ENCODE data around the gene CACNA2D3.

The CACNA2D3 gene

GRCh38 chr3:54909191-54909590, 786.8 kb downstream of the CACNA2D3 start:
- no peak overlapping the region for H3K9ac ChIP-seq (ENCODE audit: low read length)
- DNase-seq, result no peak
- H3K27ac ChIP-seq (ENCODE audit: low read depth, low read length), result no peak overlapping the region

GRCh38 chr3:54914180-54914579, 791.8 kb downstream of the CACNA2D3 start:
- H3K4ac ChIP-seq (ENCODE audit: low read depth, low read length), result no peak overlapping the region
- H2BK15ac ChIP-seq (replicated peaks; ENCODE audit: low read depth), result no peak overlapping the region
- no peaks in the 10 kb centered on the region for H3K4me1 ChIP-seq (ENCODE audit: control insufficient read depth, low read depth, low read length)
- no CpG with 5 or more reads among the region's 2 CpGs for WGBS (ENCODE audit: extremely low coverage, insufficient coverage, low lambda C conversion rate)
- H4K8ac ChIP-seq (ENCODE audit: low read depth, low read length), result no peak overlapping the region
- H3K79me1 ChIP-seq (ENCODE audit: low read length), result no peaks in the 10 kb centered on the region
- no peak overlapping the region for H3K9ac ChIP-seq (ENCODE audit: low read length)
- H3K36me3 ChIP-seq (ENCODE audit: control insufficient read depth, insufficient read depth, low read length), result no peaks in the 10 kb centered on the region
- H2BK5ac ChIP-seq (ENCODE audit: low read length), result no peak overlapping the region
- no peak overlapping the region for H3K4me2 ChIP-seq (ENCODE audit: low read length)
- H3K56ac ChIP-seq (ENCODE audit: low read length), result no peak overlapping the region
- no peak overlapping the region for H3K27ac ChIP-seq (ENCODE audit: low read depth, low read length)
- no peaks in the 10 kb centered on the region for H3K79me2 ChIP-seq (ENCODE audit: control insufficient read depth, insufficient read depth, low read length)
- no peak overlapping the region for H3K18ac ChIP-seq (ENCODE audit: low read length)
- H2AK5ac ChIP-seq (ENCODE audit: low read length), result no peak overlapping the region
- H3K4me3 ChIP-seq (ENCODE audit: low read length), result no peak overlapping the region
- no peak overlapping the region for H4K5ac ChIP-seq (ENCODE audit: low read length)
- no peaks in the 10 kb centered on the region for H3K27me3 ChIP-seq (ENCODE audit: insufficient read depth, low read length, poor library complexity)
- H2BK120ac ChIP-seq (ENCODE audit: low read depth, low read length), result no peak overlapping the region
- no peak overlapping the region for H3K23ac ChIP-seq (ENCODE audit: low read length)
- DNase-seq, result no peak

More at GRCh38 chr3:54909191-54909590, 786.8 kb downstream of the CACNA2D3 start:
- no peak overlapping the region for H3K23ac ChIP-seq (ENCODE audit: low read length)
- H3K4me1 ChIP-seq (ENCODE audit: control insufficient read depth, low read depth, low read length), result no peaks in the 10 kb centered on the region
- H3K79me2 ChIP-seq (ENCODE audit: control insufficient read depth, insufficient read depth, low read length), result no peaks in the 10 kb centered on the region
- no peak overlapping the region for H2BK5ac ChIP-seq (ENCODE audit: low read length)
- H2AK5ac ChIP-seq (ENCODE audit: low read length), result no peak overlapping the region
- H3K79me1 ChIP-seq (ENCODE audit: low read length), result no peaks in the 10 kb centered on the region
- no peak overlapping the region for H4K5ac ChIP-seq (ENCODE audit: low read length)
- no peak overlapping the region for H3K4me3 ChIP-seq (ENCODE audit: low read length)
- no peak overlapping the region for H3K4ac ChIP-seq (ENCODE audit: low read depth, low read length)
- H3K4me2 ChIP-seq (ENCODE audit: low read length), result no peak overlapping the region
- no peak overlapping the region for H3K18ac ChIP-seq (ENCODE audit: low read length)
- no peak overlapping the region for H3K56ac ChIP-seq (ENCODE audit: low read length)
- H3K27me3 ChIP-seq (ENCODE audit: insufficient read depth, low read length, poor library complexity), result no peaks in the 10 kb centered on the region
- no peaks in the 10 kb centered on the region for H3K36me3 ChIP-seq (ENCODE audit: control insufficient read depth, insufficient read depth, low read length)
- no peak overlapping the region for H4K8ac ChIP-seq (ENCODE audit: low read depth, low read length)
- no peak overlapping the region for H2BK15ac ChIP-seq (replicated peaks; ENCODE audit: low read depth)
- WGBS (ENCODE audit: extremely low coverage, insufficient coverage, low lambda C conversion rate), result no CpG with 5 or more reads among the region's 2 CpGs
- no peak overlapping the region for H2BK120ac ChIP-seq (ENCODE audit: low read depth, low read length)

- Histone ChIP-seq H3K18ac (ENCODE audit: low read length) (no peak overlapping the region), H3K4me3 (ENCODE audit: low read length) (no peak overlapping the region), H3K79me2 (ENCODE audit: control insufficient read depth, insufficient read depth, low read length) (no peaks in the 10 kb centered on the region), H3K79me1 (ENCODE audit: low read length) (no peaks in the 10 kb centered on the region), H3K4me1 (ENCODE audit: control insufficient read depth, low read depth, low read length) (no peaks in the 10 kb centered on the region), H3K56ac (ENCODE audit: low read length) (no peak overlapping the region), H3K36me3 (ENCODE audit: control insufficient read depth, insufficient read depth, low read length) (no peaks in the 10 kb centered on the region), H2BK120ac (ENCODE audit: low read depth, low read length) (no peak overlapping the region), H2BK5ac (ENCODE audit: low read length) (no peak overlapping the region), H4K8ac (ENCODE audit: low read depth, low read length) (no peak overlapping the region), H2AK5ac (ENCODE audit: low read length) (no peak overlapping the region), H2BK15ac (replicated peaks; ENCODE audit: low read depth) (no peak overlapping the region), H3K27me3 (ENCODE audit: insufficient read depth, low read length, poor library complexity) (no peaks in the 10 kb centered on the region), H3K9ac (ENCODE audit: low read length) (no peak overlapping the region), H4K5ac (ENCODE audit: low read length) (no peak overlapping the region), H3K23ac (ENCODE audit: low read length) (no peak overlapping the region), H3K27ac (ENCODE audit: low read depth, low read length) (no peak overlapping the region), H3K4me2 (ENCODE audit: low read length) (no peak overlapping the region), H3K4ac (ENCODE audit: low read depth, low read length) (no peak overlapping the region)
- DNase-seq, result no peak
- no CpG with 5 or more reads among the region's 4 CpGs for WGBS (ENCODE audit: extremely low coverage, insufficient coverage, low lambda C conversion rate)
These were observed 792.8 kb downstream of the CACNA2D3 start for GRCh38 chr3:54915181-54915580.

- no peak for DNase-seq
- Histone ChIP-seq H3K27ac (ENCODE audit: low read depth, low read length) (no peak overlapping the region), H3K4me2 (ENCODE audit: low read length) (no peak overlapping the region), H4K5ac (ENCODE audit: low read length) (no peak overlapping the region), H2BK15ac (replicated peaks; ENCODE audit: low read depth) (no peak overlapping the region), H2AK5ac (ENCODE audit: low read length) (no peak overlapping the region), H4K8ac (ENCODE audit: low read depth, low read length) (no peak overlapping the region), H3K4me1 (ENCODE audit: control insufficient read depth, low read depth, low read length) (no peaks in the 10 kb centered on the region), H3K9ac (ENCODE audit: low read length) (no peak overlapping the region), H3K79me2 (ENCODE audit: control insufficient read depth, insufficient read depth, low read length) (no peaks in the 10 kb centered on the region), H3K23ac (ENCODE audit: low read length) (no peak overlapping the region), H3K27me3 (ENCODE audit: insufficient read depth, low read length, poor library complexity) (no peaks in the 10 kb centered on the region), H2BK5ac (ENCODE audit: low read length) (no peak overlapping the region), H3K79me1 (ENCODE audit: low read length) (no peaks in the 10 kb centered on the region), H3K4ac (ENCODE audit: low read depth, low read length) (no peak overlapping the region), H3K18ac (ENCODE audit: low read length) (no peak overlapping the region), H3K56ac (ENCODE audit: low read length) (no peak overlapping the region), H3K4me3 (ENCODE audit: low read length) (no peak overlapping the region), H3K36me3 (ENCODE audit: control insufficient read depth, insufficient read depth, low read length) (no peaks in the 10 kb centered on the region), H2BK120ac (ENCODE audit: low read depth, low read length) (no peak overlapping the region)
- no CpG with 5 or more reads among the region's 8 CpGs for WGBS (ENCODE audit: extremely low coverage, insufficient coverage, low lambda C conversion rate)
These were observed 793.6 kb downstream of the CACNA2D3 start for GRCh38 chr3:54915976-54916375.

GRCh38 chr3:54916732-54917131, 794.4 kb downstream of the CACNA2D3 start:
- Histone ChIP-seq H3K23ac (ENCODE audit: low read length) (no peak overlapping the region), H2BK15ac (replicated peaks; ENCODE audit: low read depth) (no peak overlapping the region), H3K27ac (ENCODE audit: low read depth, low read length) (no peak overlapping the region), H2BK5ac (ENCODE audit: low read length) (no peak overlapping the region), H3K18ac (ENCODE audit: low read length) (no peak overlapping the region), H3K27me3 (ENCODE audit: insufficient read depth, low read length, poor library complexity) (no peaks in the 10 kb centered on the region), H3K79me1 (ENCODE audit: low read length) (no peaks in the 10 kb centered on the region), H4K5ac (ENCODE audit: low read length) (no peak overlapping the region), H3K4ac (ENCODE audit: low read depth, low read length) (no peak overlapping the region), H3K36me3 (ENCODE audit: control insufficient read depth, insufficient read depth, low read length) (no peaks in the 10 kb centered on the region), H3K56ac (ENCODE audit: low read length) (no peak overlapping the region), H4K8ac (ENCODE audit: low read depth, low read length) (no peak overlapping the region), H2BK120ac (ENCODE audit: low read depth, low read length) (no peak overlapping the region), H3K4me1 (ENCODE audit: control insufficient read depth, low read depth, low read length) (no peaks in the 10 kb centered on the region), H2AK5ac (ENCODE audit: low read length) (no peak overlapping the region), H3K9ac (ENCODE audit: low read length) (no peak overlapping the region), H3K4me3 (ENCODE audit: low read length) (no peak overlapping the region), H3K4me2 (ENCODE audit: low read length) (no peak overlapping the region), H3K79me2 (ENCODE audit: control insufficient read depth, insufficient read depth, low read length) (no peaks in the 10 kb centered on the region)
- no peak for DNase-seq

- no peaks in the 10 kb centered on the region for H3K36me3 ChIP-seq (ENCODE audit: control insufficient read depth, insufficient read depth, low read length)
- H3K56ac ChIP-seq (ENCODE audit: low read length), result no peak overlapping the region
- no peak overlapping the region for H4K8ac ChIP-seq (ENCODE audit: low read depth, low read length)
- H3K4me2 ChIP-seq (ENCODE audit: low read length), result no peak overlapping the region
- no peak overlapping the region for H3K4me3 ChIP-seq (ENCODE audit: low read length)
- H4K5ac ChIP-seq (ENCODE audit: low read length), result no peak overlapping the region
- no peaks in the 10 kb centered on the region for H3K79me1 ChIP-seq (ENCODE audit: low read length)
- no peak overlapping the region for H2BK15ac ChIP-seq (replicated peaks; ENCODE audit: low read depth)
- no peak overlapping the region for H3K9ac ChIP-seq (ENCODE audit: low read length)
- H2BK5ac ChIP-seq (ENCODE audit: low read length), result no peak overlapping the region
- H2AK5ac ChIP-seq (ENCODE audit: low read length), result no peak overlapping the region
- H3K27me3 ChIP-seq (ENCODE audit: insufficient read depth, low read length, poor library complexity), result no peaks in the 10 kb centered on the region
- no peaks in the 10 kb centered on the region for H3K4me1 ChIP-seq (ENCODE audit: control insufficient read depth, low read depth, low read length)
- no CpG with 5 or more reads among the region's 2 CpGs for WGBS (ENCODE audit: extremely low coverage, insufficient coverage, low lambda C conversion rate)
- no peak overlapping the region for H3K18ac ChIP-seq (ENCODE audit: low read length)
- no peak overlapping the region for H2BK120ac ChIP-seq (ENCODE audit: low read depth, low read length)
- H3K27ac ChIP-seq (ENCODE audit: low read depth, low read length), result no peak overlapping the region
- no peak for DNase-seq
- no peaks in the 10 kb centered on the region for H3K79me2 ChIP-seq (ENCODE audit: control insufficient read depth, insufficient read depth, low read length)
- no peak overlapping the region for H3K23ac ChIP-seq (ENCODE audit: low read length)
- no peak overlapping the region for H3K4ac ChIP-seq (ENCODE audit: low read depth, low read length)
These were observed 794.8 kb downstream of the CACNA2D3 start for GRCh38 chr3:54917174-54917573.
